GM19324 (cell line): ENCODE measurements around the gene PROCA1.
A peak's percentile ranks its signal among the peaks of the same experiment; 100 is the strongest.

Source experiments
- ATAC-seq: cut with Tn5 transposase; IDR thresholded peaks from one replicate; pipeline ENCODE4 v1.9.1; 2021; ENCODE audit warnings: mild to moderate bottlenecking, moderate library complexity; ENCODE audit not compliant: unreplicated experiment, low FRiP score

PROCA1 gene

GRCh38 chr17:28711723-28712031, at the start of gene PROCA1:
Gene PROCA1 (minus strand): TSS chr17:28711888. CDS start chr17:28711660, 228 bp downstream.
- ATAC-seq = peak; percentile 35

DNA sequence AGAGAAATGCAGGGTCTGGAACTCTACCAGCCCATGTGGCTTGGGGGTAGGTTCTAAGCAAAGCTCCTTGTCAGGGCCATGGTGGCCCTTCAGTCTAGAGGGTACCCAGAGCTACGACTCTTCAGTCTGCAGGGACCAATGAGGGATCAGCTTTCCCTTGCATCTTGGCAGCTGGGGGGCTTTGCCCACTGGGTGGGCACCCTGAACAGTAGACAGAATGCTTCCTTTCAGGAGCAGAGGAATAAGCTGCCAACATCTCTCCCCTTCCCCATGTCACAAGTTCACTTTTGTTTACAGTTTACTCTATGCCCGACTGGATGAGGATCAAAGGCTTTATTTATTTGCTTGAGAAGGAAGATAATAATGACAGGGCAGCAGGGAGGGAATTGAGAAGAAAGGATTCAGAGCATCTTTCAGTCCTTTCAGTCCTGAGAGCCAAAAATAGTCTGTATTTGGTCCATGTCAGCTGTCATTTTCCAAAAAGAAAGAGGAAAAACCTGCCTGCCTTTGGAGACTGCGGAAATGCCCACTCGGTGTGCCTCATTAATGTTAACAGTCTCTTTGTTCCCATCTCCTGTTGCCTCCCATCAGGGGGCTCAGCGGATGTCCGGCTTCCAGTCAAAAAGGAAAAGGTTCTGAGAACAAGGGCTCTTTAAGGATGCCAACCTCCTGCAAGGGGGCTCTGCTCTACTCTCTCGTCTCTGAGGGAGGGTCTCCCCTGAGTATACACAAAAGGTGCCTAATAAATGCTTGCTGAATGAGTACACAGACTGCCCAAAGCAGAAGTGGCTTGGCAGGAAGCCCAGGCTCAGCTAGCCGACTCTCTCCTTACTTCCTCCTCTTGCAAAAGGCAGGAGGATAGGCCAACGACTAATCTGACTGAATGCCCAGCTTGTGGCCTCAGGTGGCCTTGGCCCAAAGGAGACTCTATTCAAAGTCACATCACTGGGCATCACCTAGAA, 49.2 kb upstream of the PROCA1 start:
- no peak for ATAC-seq

- ATAC-seq = no peak
These were observed 47.7 kb upstream of the PROCA1 start for GRCh38 chr17:28759256-28759865.

- no peak for ATAC-seq
These were observed 46.9 kb upstream of the PROCA1 start for GRCh38 chr17:28758411-28759121.

DNA sequence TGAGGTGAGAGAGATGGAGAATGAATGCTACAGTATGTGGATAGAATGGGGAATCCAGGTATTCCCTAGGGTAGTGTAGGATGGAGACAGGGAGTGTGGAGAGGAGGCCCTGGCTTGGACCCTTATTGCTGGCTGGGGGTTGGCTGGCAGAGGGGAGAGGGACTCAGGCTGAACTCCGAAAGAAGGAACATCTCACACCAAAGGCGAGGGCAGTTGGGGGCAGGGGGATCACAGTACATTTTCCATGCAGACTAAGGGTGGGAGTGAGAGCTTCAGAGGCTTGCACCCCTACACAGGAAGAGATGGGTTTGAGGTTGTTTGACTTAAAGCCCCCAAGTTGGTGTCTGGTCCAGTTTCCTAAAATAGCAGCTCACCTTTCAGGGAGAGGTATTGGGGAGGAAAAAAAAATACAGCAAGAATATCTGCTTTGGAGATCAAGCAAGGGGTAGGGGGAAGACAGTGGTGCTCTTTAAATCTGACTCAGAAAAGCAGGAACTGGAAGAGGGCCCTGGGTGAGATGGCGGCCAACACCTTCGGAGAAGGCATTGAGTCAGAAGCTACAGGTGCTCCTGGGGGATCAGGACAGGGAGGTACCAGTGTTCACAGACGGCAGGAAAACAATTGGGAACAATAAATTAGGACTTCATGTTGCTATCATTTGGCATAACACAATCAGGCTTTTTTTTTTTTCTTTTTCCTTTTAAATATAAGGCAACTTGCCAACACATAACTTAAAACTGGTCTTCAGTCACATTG, 44.5 kb upstream of the PROCA1 start:
- no peak for ATAC-seq

GRCh38 chr17:28755486-28755885, 43.8 kb upstream of the PROCA1 start:
- no peak for ATAC-seq

DNA sequence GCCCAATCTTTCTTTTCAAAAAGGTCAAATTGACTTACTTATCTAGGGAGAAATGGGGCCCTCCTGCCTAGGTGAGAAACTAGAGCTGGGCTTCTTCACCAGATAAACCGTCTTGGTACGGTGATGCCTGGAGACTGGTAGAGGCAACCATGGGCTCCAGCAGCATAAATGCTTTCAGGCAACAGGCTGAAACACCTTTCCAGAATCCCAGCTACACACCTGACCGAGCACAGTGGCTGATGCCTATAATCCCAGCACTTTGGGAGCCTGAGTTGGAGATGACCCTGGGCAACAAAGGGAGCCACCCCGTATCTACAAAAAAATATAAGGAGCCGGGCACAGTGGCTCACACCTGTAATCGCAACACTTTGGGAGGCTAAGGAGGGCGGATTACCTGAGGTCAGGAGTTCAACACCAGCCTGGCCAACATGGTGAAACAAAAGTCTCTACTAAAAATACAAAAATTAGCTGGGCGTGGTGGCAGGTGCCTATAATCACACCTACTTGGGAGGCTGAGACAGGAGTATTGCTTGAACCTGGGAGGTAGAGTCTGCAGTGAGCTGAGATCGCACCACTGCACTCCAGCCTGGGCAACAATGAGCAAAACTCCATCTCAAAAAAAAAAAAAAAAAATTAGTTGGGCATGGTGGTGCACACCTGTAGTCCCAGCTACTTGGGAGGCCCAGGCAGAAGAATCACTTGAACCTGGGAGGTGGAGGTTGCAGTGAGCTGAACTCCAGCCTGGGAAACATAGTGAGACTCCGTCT, 40.1 kb upstream of the PROCA1 start:
- ATAC-seq = no peak

DNA sequence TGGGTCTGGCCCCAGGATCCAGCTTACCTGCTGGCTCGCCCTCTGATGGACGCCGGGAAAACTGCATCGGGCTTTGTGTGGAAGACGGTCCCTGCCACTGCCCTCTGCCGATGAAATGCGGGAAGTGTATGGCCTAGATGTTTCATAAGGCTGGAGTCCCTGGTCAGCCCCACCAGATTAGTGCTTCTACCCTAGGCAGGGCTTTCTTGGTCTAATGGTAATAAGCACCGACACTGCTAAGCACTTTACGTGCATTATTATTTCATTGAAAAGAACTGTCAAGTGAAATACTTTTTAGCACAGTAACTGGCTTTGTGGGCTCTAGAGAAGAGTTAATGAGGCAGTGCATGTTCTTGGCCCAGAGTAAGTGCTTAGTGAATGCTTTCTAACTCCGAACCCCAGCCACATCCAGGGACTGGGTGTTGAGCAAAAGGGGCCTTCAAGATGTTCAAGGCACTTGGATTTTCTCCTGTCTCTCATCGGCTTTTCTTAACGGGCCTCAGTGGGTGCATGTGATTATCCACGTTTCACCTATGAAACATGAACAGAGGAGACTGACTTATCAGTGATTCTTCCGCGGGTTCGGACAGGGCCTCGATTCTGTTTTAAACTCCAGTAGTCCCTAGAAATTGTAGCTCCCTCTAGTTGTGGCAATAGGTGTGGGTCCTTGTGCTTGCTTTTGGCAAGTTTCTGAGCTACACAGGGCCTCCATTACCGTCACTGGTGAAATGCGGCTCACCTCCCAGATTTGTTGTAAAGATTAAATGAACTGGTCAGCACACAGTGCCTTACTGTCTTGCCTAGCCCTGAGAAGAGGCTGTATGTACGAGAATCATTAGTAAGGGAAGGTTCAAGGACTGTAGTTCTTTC, 38.7 kb upstream of the PROCA1 start:
- ATAC-seq = peak; percentile 48

DNA sequence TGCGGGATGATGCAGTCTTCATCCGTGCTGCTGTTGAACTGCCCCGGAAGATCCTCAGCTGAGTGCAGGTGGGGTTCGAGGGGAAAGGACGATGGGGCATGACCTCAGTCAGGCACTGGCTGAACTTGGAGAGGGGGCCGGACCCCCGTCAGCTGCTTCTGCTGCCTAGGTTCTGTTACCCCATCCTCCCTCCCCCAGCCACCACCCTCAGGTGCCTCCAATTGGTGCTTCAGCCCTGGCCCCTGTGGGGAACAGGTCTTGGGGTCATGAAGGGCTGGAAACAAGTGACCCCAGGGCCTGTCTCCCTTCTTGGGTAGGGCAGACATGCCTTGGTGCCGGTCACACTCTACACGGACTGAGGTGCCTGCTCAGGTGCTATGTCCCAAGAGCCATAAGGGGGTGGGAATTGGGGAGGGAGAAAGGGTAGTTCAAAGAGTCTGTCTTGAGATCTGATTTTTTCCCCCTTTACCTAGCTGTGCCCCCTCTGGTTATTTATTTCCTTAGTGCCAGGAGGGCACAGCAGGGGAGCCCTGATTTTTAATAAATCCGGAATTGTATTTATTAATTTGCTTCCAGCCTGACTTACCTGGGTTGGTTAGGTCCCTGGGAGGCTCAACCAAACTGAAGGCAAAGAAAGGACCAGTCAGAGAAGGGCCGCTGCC, 38.0 kb upstream of the PROCA1 start:
- no peak for ATAC-seq

GRCh38 chr17:28748852-28749515, 37.3 kb upstream of the PROCA1 start:
- no peak for ATAC-seq

DNA sequence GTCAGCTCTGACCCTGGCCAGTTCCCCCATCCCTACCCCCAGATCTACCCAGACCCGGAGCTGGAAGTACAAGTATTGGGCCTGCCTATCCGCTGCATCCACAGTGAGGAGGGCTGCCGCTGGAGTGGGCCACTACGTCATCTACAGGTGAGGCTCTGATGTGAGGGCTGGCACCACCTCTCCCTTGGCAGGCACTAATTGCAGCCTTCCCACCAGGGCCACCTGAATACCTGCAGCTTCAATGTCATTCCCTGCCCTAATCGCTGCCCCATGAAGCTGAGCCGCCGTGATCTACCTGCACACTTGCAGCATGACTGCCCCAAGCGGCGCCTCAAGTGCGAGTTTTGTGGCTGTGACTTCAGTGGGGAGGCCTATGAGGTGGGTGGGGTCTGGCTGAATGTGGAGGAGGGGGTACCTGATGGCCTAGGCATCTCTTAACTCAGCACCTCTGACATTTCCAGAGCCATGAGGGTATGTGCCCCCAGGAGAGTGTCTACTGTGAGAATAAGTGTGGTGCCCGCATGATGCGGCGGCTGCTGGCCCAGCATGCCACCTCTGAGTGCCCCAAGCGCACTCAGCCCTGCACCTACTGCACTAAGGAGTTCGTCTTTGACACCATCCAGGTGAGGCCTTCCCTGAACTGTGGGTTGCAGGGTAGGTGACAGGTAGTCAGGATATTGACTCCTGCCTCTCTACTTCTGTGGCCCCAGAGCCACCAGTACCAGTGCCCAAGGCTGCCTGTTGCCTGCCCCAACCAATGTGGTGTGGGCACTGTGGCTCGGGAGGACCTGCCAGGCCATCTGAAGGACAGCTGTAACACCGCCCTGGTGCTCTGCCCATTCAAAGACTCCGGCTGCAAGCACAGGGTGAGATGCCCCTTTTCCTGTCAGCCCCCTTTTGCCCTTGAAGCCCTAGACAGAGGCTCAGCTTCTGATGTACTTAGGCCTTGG, 36.4 kb upstream of the PROCA1 start:
- ATAC-seq = no peak

GRCh38 chr17:28747051-28747691, 35.5 kb upstream of the PROCA1 start:
- no peak for ATAC-seq

- ATAC-seq = no peak
These were observed 34.9 kb upstream of the PROCA1 start for GRCh38 chr17:28746611-28747050.

GRCh38 chr17:28745786-28746411, 34.2 kb upstream of the PROCA1 start:
- ATAC-seq = no peak

GRCh38 chr17:28744972-28745785, 33.5 kb upstream of the PROCA1 start:
- ATAC-seq = no peak
